ENCODE measurements around the gene GBP6. TPM values are rescaled to one million over a fixed set of nuclear protein-coding genes. Genes with fewer than 3 reads are reported as not detected.
"Not testable (repeated sequence)": the region's sequence is repeated elsewhere in the genome, so short reads cannot be mapped to it uniquely, and the experiment has no call there.

GBP6 gene
- total RNA-seq, 1 donor, result 0.21 TPM

DNA sequence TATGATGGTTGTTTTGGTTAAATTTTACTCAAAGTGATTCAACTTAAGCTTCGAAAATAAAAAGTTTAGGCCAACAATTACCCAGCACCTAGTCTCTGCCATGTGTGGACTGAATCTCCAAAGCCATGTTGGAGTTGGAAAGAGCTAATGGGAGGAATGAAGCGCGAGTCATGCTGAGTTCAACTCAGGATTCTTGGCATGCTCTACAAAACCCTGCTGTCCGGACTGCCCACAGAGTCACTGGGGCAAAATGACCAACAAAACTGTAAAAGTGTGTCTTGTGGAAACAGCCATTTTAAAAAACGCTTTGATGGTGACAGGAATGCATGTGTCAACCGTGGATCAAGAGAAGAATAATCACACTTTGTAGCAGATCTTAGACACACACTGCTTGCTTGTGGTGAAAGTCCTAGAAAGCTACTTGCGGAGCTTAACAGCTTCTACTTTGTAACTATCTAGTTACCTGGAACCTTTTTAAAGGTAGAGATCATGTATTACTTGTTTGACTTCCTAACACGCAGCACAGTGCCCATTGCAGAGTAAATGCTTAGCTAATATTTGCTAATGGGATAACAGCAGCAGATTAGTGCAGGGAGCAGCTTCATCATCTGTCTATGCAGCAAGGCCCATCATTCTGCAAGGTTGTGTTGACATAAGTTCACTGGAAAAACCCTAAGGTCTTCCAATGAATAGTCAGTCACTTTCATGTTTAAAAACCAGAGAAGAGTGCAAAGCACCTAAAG lies 7.0 kb upstream of the GBP6 start:
- no peaks in the 10 kb centered on the region for H3K27me3 ChIP-seq (ENCODE audit: insufficient read depth, low read length)
- no peak overlapping the region for H3K4me3 ChIP-seq (ENCODE audit: low read length)
- no peaks in the 10 kb centered on the region for H3K9me3 ChIP-seq (ENCODE audit: low read depth, low read length)
- H3K4me1 ChIP-seq (ENCODE audit: insufficient read depth, low read length), result peaks cover 29% of the 10 kb centered on the region

GRCh38 chr1:89358287-89358893 lies 5.5 kb upstream of the GBP6 start:
- Histone ChIP-seq H3K4me1 (ENCODE audit: insufficient read depth, low read length) (peaks cover 21% of the 10 kb centered on the region), H3K27me3 (ENCODE audit: insufficient read depth, low read length) (no peaks in the 10 kb centered on the region), H3K9me3 (ENCODE audit: low read depth, low read length) (no peaks in the 10 kb centered on the region), H3K4me3 (ENCODE audit: low read length) (no peak overlapping the region)

DNA sequence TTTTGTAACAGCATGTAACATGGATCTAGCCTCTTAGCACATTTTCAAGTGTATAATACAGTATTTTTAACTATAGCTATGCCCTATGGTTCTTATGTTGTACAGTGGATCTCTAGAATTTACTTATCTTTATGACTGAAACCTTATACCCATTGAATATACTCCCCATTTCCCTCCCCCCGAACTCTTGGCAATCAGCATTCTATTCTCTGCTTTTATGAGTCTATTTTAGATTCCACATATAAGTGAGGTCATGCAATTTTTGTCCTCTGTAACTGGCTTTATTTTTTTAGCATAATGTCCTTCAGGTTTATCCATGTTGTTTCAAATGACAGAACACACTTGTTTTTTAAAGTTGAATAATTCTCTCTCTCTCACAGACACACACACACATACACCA lies 3.1 kb upstream of the GBP6 start:
- no peak overlapping the region for H3K4me3 ChIP-seq (ENCODE audit: low read length)
- no peaks in the 10 kb centered on the region for H3K27me3 ChIP-seq (ENCODE audit: insufficient read depth, low read length)
- peaks cover 7% of the 10 kb centered on the region for H3K4me1 ChIP-seq (ENCODE audit: insufficient read depth, low read length)
- no peaks in the 10 kb centered on the region for H3K9me3 ChIP-seq (ENCODE audit: low read depth, low read length)

DNA sequence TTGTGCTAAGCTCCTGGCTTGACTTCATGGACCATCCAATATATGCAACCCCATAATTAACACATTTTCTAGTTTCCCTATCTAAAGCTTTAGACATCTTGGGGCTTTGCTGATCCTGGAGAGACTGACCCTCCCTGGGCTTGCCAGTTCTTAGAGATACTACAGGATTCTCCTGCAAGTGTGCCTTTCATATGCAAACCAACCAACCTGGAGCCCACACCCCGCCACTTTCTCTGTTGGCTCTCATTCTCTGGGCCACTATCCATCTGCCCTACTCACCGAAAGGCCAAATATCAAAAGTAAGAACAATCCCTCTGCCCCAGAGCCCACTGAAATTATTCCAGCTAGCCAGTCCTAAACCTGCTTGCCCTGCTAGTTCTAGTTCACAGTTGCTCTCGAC lies 2.2 kb upstream of the GBP6 start:
- Histone ChIP-seq H3K9me3 (ENCODE audit: low read depth, low read length) (no peaks in the 10 kb centered on the region), H3K27me3 (ENCODE audit: insufficient read depth, low read length) (no peaks in the 10 kb centered on the region), H3K4me3 (ENCODE audit: low read length) (no peak overlapping the region), H3K4me1 (ENCODE audit: insufficient read depth, low read length) (peaks cover 7% of the 10 kb centered on the region)

GRCh38 chr1:89363196-89363595 lies 663 bp upstream of the GBP6 start:
- no peaks in the 10 kb centered on the region for H3K27me3 ChIP-seq (ENCODE audit: insufficient read depth, low read length)
- peaks cover 6% of the 10 kb centered on the region for H3K4me1 ChIP-seq (ENCODE audit: insufficient read depth, low read length)
- H3K9me3 ChIP-seq (ENCODE audit: low read depth, low read length), result no peaks in the 10 kb centered on the region
- no peak overlapping the region for H3K4me3 ChIP-seq (ENCODE audit: low read length)

GRCh38 chr1:89364954-89365550 lies 1.2 kb downstream of the GBP6 start:
- Histone ChIP-seq H3K4me3 (ENCODE audit: low read length) (no peak overlapping the region), H3K4me1 (ENCODE audit: insufficient read depth, low read length) (peaks cover 3% of the 10 kb centered on the region), H3K27me3 (ENCODE audit: insufficient read depth, low read length) (no peaks in the 10 kb centered on the region), H3K9me3 (ENCODE audit: low read depth, low read length) (no peaks in the 10 kb centered on the region)

DNA sequence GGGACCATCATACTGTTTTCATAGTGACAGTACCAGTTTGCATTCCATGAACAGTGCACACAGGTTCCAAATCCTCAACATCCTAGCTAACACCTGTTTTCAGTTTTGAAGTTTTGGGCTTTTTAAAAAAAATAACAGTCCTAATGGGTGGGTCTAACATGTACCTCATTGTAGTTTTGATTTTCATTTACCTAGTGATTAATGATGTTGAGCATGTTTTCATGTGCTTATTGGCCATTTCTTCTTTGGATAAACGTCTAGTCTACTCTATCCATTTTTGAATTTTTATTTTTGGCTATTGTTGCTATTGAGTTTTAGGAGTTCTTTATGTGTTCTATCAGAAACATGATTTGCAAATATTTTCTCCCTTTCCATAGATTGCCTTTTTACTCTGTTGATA lies 3.4 kb downstream of the GBP6 start:
- no peak overlapping the region for H3K4me3 ChIP-seq (ENCODE audit: low read length)
- H3K27me3 ChIP-seq (ENCODE audit: insufficient read depth, low read length), result no peaks in the 10 kb centered on the region
- H3K9me3 ChIP-seq (ENCODE audit: low read depth, low read length), result no peaks in the 10 kb centered on the region
- H3K4me1 ChIP-seq (ENCODE audit: insufficient read depth, low read length), result peaks cover 3% of the 10 kb centered on the region

- no peaks in the 10 kb centered on the region for H3K9me3 ChIP-seq (ENCODE audit: low read depth, low read length)
- no peak overlapping the region for H3K4me3 ChIP-seq (ENCODE audit: low read length)
- no peaks in the 10 kb centered on the region for H3K4me1 ChIP-seq (ENCODE audit: insufficient read depth, low read length)
- H3K27me3 ChIP-seq (ENCODE audit: insufficient read depth, low read length), result no peaks in the 10 kb centered on the region
These were observed 5.5 kb downstream of the GBP6 start for GRCh38 chr1:89369331-89369730.

- not testable (repeated sequence) for H3K4me1 ChIP-seq (ENCODE audit: insufficient read depth, low read length); H3K27me3 ChIP-seq (ENCODE audit: insufficient read depth, low read length); H3K4me3 ChIP-seq (ENCODE audit: low read length); H3K9me3 ChIP-seq (ENCODE audit: low read depth, low read length)
These were observed 10.0 kb downstream of the GBP6 start for GRCh38 chr1:89373810-89374209.

GRCh38 chr1:89378001-89378400 lies 14.1 kb downstream of the GBP6 start:
- H3K9me3 ChIP-seq (ENCODE audit: low read depth, low read length), result no peaks in the 10 kb centered on the region

DNA sequence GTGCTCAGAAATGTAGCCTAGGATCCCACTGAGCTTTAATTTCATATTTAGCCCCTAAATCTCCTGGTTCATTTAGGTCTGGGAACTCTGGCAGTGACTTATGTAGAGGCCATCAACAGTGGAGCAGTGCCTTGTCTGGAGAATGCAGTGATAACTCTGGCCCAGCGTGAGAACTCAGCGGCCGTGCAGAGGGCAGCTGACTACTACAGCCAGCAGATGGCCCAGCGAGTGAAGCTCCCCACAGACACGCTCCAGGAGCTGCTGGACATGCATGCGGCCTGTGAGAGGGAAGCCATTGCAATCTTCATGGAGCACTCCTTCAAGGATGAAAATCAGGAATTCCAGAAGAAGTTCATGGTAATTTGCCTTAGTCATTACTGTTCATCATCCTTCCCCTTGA lies 17.8 kb downstream of the GBP6 start:
- H3K27me3 ChIP-seq (ENCODE audit: insufficient read depth, low read length), result no peaks in the 10 kb centered on the region
- no peaks in the 10 kb centered on the region for H3K4me1 ChIP-seq (ENCODE audit: insufficient read depth, low read length)
- H3K9me3 ChIP-seq (ENCODE audit: low read depth, low read length), result no peaks in the 10 kb centered on the region
- H3K4me3 ChIP-seq (ENCODE audit: low read length), result no peak overlapping the region

More at GRCh38 chr1:89378001-89378400, 14.1 kb downstream of the GBP6 start:
- no peaks in the 10 kb centered on the region for H3K4me1 ChIP-seq (ENCODE audit: insufficient read depth, low read length)
- H3K4me3 ChIP-seq (ENCODE audit: low read length), result no peak overlapping the region
- H3K27me3 ChIP-seq (ENCODE audit: insufficient read depth, low read length), result no peaks in the 10 kb centered on the region

DNA sequence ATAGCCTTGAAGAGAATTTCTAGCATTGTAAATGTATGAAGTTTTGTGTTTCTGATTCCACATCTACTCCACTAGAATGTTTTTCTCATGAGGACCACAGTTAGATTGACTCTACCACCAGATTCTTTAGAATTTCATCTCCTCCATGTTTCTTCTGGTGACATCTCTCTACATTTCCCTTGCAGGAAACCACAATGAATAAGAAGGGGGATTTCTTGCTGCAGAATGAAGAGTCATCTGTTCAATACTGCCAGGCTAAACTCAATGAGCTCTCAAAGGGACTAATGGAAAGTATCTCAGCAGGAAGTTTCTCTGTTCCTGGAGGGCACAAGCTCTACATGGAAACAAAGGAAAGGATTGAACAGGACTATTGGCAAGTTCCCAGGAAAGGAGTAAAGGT lies 18.6 kb downstream of the GBP6 start:
- Histone ChIP-seq H3K4me1 (ENCODE audit: insufficient read depth, low read length) (no peaks in the 10 kb centered on the region), H3K9me3 (ENCODE audit: low read depth, low read length) (no peaks in the 10 kb centered on the region), H3K4me3 (ENCODE audit: low read length) (no peak overlapping the region), H3K27me3 (ENCODE audit: insufficient read depth, low read length) (no peaks in the 10 kb centered on the region)

DNA sequence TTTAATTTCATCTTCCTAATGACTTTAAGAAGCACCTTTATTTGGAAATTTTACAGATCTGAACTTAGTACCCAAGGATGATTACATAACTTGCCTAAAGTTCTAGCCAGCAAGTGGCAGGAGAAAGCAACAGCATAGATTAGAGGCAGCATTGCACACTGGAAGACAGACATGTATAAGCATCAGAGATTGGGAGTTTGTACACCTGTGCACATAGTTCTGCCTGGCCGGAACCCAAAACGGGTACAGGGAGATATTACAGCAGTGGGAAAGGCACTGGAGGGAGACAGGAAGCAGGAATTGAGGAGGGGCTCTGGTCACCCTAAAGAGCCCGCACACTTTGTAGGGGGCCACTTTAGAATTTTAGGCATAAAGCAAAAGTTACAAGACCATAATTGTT lies 19.3 kb downstream of the GBP6 start:
- Histone ChIP-seq H3K4me1 (ENCODE audit: insufficient read depth, low read length) (no peaks in the 10 kb centered on the region), H3K27me3 (ENCODE audit: insufficient read depth, low read length) (no peaks in the 10 kb centered on the region), H3K4me3 (ENCODE audit: low read length) (no peak overlapping the region), H3K9me3 (ENCODE audit: low read depth, low read length) (no peaks in the 10 kb centered on the region)

DNA sequence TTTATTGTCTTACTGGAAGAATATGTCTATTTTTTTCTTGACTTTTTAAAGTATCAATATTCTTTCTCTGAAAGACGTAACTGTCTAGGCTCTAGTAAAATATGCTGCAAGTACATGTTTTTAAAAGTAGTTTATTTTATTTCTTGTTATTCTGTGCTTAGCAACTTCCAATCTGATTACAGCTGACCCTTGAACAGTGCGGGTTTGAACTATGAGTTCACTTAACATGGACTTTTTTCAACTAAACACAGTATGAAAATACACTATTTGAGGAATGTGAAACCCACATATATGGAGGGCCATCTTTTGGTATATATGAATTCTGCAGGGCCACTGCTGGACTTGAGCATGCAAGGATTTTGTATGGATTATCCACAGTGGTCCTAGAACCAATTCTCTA lies 26.8 kb downstream of the GBP6 start:
- H3K9me3 ChIP-seq (ENCODE audit: low read depth, low read length), result no peaks in the 10 kb centered on the region
- no peaks in the 10 kb centered on the region for H3K4me1 ChIP-seq (ENCODE audit: insufficient read depth, low read length)
- no peak overlapping the region for H3K4me3 ChIP-seq (ENCODE audit: low read length)
- no peaks in the 10 kb centered on the region for H3K27me3 ChIP-seq (ENCODE audit: insufficient read depth, low read length)

GRCh38 chr1:89391686-89392085 lies 27.8 kb downstream of the GBP6 start:
- Histone ChIP-seq H3K9me3 (ENCODE audit: low read depth, low read length) (no peaks in the 10 kb centered on the region), H3K4me1 (ENCODE audit: insufficient read depth, low read length) (no peaks in the 10 kb centered on the region), H3K4me3 (ENCODE audit: low read length) (no peak overlapping the region), H3K27me3 (ENCODE audit: insufficient read depth, low read length) (no peaks in the 10 kb centered on the region)

- Histone ChIP-seq H3K27me3 (ENCODE audit: insufficient read depth, low read length) (no peaks in the 10 kb centered on the region), H3K9me3 (ENCODE audit: low read depth, low read length) (no peaks in the 10 kb centered on the region), H3K4me1 (ENCODE audit: insufficient read depth, low read length) (no peaks in the 10 kb centered on the region), H3K4me3 (ENCODE audit: low read length) (no peak overlapping the region)
These were observed 31.0 kb downstream of the GBP6 start for GRCh38 chr1:89394851-89395250.

Measured in mononuclear cell (primary cell).